NCI-H146 treated with DMSO at 0.1 percent for 48 hours (cell line): Measurements from ENCODE around the gene LDHAL6B.

Experiments used
- DNase-seq: peaks from one replicate; lab custom pipeline; 2025; ENCODE audit not compliant: unreplicated experiment; lab: John Stamatoyannopoulos, UW

The LDHAL6B gene

GRCh38 chr15:59249816-59250215 lies 43.2 kb downstream of the LDHAL6B start:
- DNase-seq = no peak

- DNase-seq = no peak
Measured at GRCh38 chr15:59250249-59250648, 43.6 kb downstream of the LDHAL6B start.

- no peak for DNase-seq
Measured at GRCh38 chr15:59251001-59251845, 44.6 kb downstream of the LDHAL6B start.

- DNase-seq = no peak
Measured at GRCh38 chr15:59252137-59252536, 45.5 kb downstream of the LDHAL6B start.

GRCh38 chr15:59255680-59256336 lies 49.2 kb downstream of the LDHAL6B start:
- DNase-seq = no peak

GRCh38 chr15:59256482-59256881 lies 49.8 kb downstream of the LDHAL6B start:
- DNase-seq = no peak

GRCh38 chr15:59257140-59257539 lies 50.5 kb downstream of the LDHAL6B start:
- no peak for DNase-seq
